ENCODE data around the gene ADAM12.
A peak's percentile ranks its signal among the peaks of the same experiment; 100 is the strongest.

ADAM12 gene

DNA sequence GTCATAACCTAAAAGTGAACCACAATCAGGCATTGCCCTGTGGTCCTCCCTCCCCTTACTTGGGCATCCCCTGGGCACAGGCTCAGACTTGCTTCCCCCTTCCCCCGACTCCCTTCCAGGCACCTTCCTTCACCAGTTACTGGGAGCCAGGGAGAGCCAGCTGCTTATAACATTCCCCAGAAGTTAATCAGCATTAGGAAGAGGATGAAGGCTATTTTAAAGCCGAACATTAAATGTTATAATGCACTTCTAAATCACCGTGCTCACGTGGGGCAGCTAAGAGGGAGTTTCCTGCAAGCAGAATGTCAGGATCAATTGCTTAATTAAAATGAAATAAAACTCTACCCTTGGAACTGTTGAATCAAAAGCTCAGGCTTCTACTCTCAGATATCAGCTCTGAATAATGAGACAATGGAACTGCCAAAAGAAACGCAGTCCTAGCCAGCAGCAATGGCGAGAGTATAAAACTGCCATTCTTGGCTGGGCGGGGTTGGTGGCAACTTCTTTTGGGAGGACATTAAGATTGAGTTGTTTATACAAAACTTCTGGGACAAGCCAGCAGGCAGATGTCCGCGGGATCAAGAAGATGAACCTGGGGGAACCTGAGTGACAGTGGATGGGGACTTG, 322.4 kb downstream of the ADAM12 start:
- ChIA-PET CTCF (interaction anchor here (0.8 to 1.5 kb wide), 2 partner anchors 17 to 81 kb away, joined by 3 read pairs; no protein-coding TSS in a partner anchor), POLR2A (no interaction called here)
- no peak for DNase-seq (ENCODE audit: low read depth, low spot score)
- TF ChIP-seq, protein P1, sequence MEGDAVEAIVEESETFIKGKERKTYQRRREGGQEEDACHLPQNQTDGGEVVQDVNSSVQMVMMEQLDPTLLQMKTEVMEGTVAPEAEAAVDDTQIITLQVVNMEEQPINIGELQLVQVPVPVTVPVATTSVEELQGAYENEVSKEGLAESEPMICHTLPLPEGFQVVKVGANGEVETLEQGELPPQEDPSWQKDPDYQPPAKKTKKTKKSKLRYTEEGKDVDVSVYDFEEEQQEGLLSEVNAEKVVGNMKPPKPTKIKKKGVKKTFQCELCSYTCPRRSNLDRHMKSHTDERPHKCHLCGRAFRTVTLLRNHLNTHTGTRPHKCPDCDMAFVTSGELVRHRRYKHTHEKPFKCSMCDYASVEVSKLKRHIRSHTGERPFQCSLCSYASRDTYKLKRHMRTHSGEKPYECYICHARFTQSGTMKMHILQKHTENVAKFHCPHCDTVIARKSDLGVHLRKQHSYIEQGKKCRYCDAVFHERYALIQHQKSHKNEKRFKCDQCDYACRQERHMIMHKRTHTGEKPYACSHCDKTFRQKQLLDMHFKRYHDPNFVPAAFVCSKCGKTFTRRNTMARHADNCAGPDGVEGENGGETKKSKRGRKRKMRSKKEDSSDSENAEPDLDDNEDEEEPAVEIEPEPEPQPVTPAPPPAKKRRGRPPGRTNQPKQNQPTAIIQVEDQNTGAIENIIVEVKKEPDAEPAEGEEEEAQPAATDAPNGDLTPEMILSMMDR (IDR thresholded peaks at IDR 0.05; ENCODE audit: insufficient read depth, low read length, missing control alignments), result no peak
- H3K4me3 ChIP-seq (ENCODE audit: low read depth, low read length), result no peak overlapping the region

DNA sequence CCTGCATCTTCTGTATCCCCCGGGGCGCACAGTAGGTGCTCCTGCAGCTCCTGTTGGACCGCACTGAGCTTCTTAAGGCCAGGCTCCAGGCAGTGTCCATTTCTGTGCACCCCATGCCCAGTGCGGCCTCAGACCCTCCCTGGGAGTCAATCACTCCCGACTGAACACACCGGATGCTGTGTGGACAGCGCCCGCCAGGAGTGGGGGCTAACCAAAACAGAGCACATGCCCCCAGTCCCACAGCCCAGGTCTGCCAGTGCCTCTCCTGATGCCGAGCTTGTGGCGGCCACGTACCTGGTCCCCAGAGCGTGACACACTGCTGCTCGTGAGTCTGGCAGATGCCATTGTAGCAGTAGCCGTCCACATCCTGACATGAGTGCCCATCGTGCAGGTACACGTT, 323.8 kb downstream of the ADAM12 start:
- DNase-seq (ENCODE audit: low read depth, low spot score), result no peak
- TF ChIP-seq, protein P1 (IDR thresholded peaks at IDR 0.05; ENCODE audit: insufficient read depth, low read length, missing control alignments), result no peak
- POLR2A ChIA-PET, result interaction anchor here (3.1 kb wide), 1 partner anchor 17 kb away, joined by 22 read pairs; no protein-coding TSS in a partner anchor
- H3K4me3 ChIP-seq (ENCODE audit: low read depth, low read length), result no peak overlapping the region
- CTCF ChIA-PET, result interaction anchor here (1.4 kb wide), 2 partner anchors 9 to 32 kb away, joined by 3 to 5 read pairs; no protein-coding TSS in a partner anchor

- DNase-seq (ENCODE audit: low read depth, low spot score), result no peak
- ChIA-PET POLR2A (interaction anchor here (1.3 to 3.1 kb wide), 4 partner anchors 18 to 181 kb away, joined by 7 to 22 read pairs (median 8); no protein-coding TSS in a partner anchor), CTCF (interaction anchor here (1.4 kb wide), 2 partner anchors 10 to 33 kb away, joined by 3 to 5 read pairs; no protein-coding TSS in a partner anchor)
- H3K4me3 ChIP-seq (ENCODE audit: low read depth, low read length), result no peak overlapping the region
- TF ChIP-seq, protein P1 (IDR thresholded peaks at IDR 0.05; ENCODE audit: insufficient read depth, low read length, missing control alignments), result no peak
These were observed 324.9 kb downstream of the ADAM12 start for GRCh38 chr10:126063353-126063791.

- no peak overlapping the region for H3K4me3 ChIP-seq (ENCODE audit: low read depth, low read length)
- POLR2A ChIA-PET, result interaction anchor here (0.6 to 3.1 kb wide), 10 partner anchors 12 to 191 kb away, joined by 3 to 22 read pairs (median 6); no protein-coding TSS in a partner anchor
- CTCF ChIA-PET, result interaction anchor here (0.9 to 1.3 kb wide), 3 partner anchors 9 to 442 kb away, joined by 3 to 6 read pairs (median 3); no protein-coding TSS in a partner anchor
- TF ChIP-seq, protein P1 (IDR thresholded peaks at IDR 0.05; ENCODE audit: insufficient read depth, low read length, missing control alignments), result no peak
- DNase-seq (ENCODE audit: low read depth, low spot score), result peak; percentile 96
These were observed 325.9 kb downstream of the ADAM12 start for GRCh38 chr10:126062131-126063032.

DNA sequence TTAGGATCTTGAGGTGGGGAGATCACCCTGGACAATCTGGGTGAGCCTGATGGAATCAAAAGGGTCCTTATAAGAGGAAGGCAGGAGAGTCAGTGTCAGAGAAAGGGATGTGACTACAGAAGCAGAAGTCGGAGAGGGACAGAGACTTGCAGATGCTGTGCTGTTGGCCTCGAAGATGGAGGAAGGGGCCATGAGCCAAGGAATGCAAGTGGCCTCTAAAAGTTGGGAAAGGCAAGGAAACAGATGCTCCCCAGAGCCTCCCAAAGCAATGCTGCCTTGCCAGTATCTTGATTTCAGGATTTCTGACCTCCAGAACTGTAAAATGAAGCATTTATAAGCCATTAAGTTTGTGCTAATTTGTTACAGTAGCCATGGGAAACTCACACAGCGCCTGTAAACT, 326.8 kb downstream of the ADAM12 start:
- ChIA-PET POLR2A (interaction anchor here (1.2 kb wide), 1 partner anchor 166 kb away, joined by 3 read pairs; no protein-coding TSS in a partner anchor), CTCF (interaction anchor here (1.3 kb wide), 1 partner anchor 79 kb away, joined by 6 read pairs; no protein-coding TSS in a partner anchor)
- no peak overlapping the region for H3K4me3 ChIP-seq (ENCODE audit: low read depth, low read length)
- TF ChIP-seq, protein P1 (IDR thresholded peaks at IDR 0.05; ENCODE audit: insufficient read depth, low read length, missing control alignments), result no peak
- no peak for DNase-seq (ENCODE audit: low read depth, low spot score)

Measured in AG04449 (cell line).